ENCODE data around the gene TMEM245.

- TF ChIP-seq CTCF (IDR thresholded peaks at IDR 0.05; ENCODE audit: low read depth, low read length), result no peak
- TF ChIP-seq, protein P1, sequence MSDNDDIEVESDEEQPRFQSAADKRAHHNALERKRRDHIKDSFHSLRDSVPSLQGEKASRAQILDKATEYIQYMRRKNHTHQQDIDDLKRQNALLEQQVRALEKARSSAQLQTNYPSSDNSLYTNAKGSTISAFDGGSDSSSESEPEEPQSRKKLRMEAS (IDR thresholded peaks at IDR 0.05; ENCODE audit: low read depth, low read length), result no peak
Measured at GRCh38 chr9:109082091-109082620, 37.6 kb downstream of the TMEM245 start.
